OCI-LY7 (cell line): Measurements from ENCODE around the gene BASP1. TPM values are rescaled to one million over a fixed set of nuclear protein-coding genes. Genes with fewer than 3 reads are reported as not detected.

Experiments
- BruUV-seq: library from RNA; stranded (reverse); fragments of 400-500 nt; replicated peaks from 2 replicates; lab custom pipeline; 2021; lab: Mats Ljungman, UMichigan
- CTCF ChIA-PET: fragments of 300-600 bp; sonication (Branson Sonifier 250); formaldehyde crosslinking; loops from one replicate; lab custom pipeline; 2022; ENCODE audit warnings: antibody characterized with exemption; ENCODE audit not compliant: unreplicated experiment; lab: Charles Lee
- POLR2A ChIA-PET: fragments of 300-600 bp; sonication (Branson Sonifier 250); formaldehyde crosslinking; loops from one replicate; lab custom pipeline; 2022; ENCODE audit warnings: antibody characterized with exemption; lab: Charles Lee
- DNase-seq: peaks from one replicate; pipeline ENCODE4 v3.0.0-alpha.2; 2015; ENCODE audit warnings: low spot score
- H2AFZ ChIP-seq: fragments of 200-600 bp; sonication (generic), shearing (Covaris generic); 2 replicates; pipeline ENCODE4 v1.6.1; 2014; ENCODE audit warnings: mild to moderate bottlenecking, antibody characterized with exemption, low read length, moderate library complexity
- H3K27ac ChIP-seq: fragments of 200-600 bp; sonication (generic); 2 replicates; pipeline ENCODE4 v1.5.1; 2014; ENCODE audit warnings: mixed run types, low read depth, mild to moderate bottlenecking, moderate library complexity, low read length, inconsistent platforms; ENCODE audit not compliant: poor library complexity, severe bottlenecking
- H3K36me3 ChIP-seq: fragments of 200-600 bp; sonication (generic); 2 replicates; pipeline ENCODE4 v1.6.1; 2014; ENCODE audit warnings: mild to moderate bottlenecking, antibody characterized with exemption, low read length, moderate library complexity, mixed read lengths; ENCODE audit not compliant: insufficient read depth
- H3K4me1 ChIP-seq: fragments of 200-600 bp; sonication (generic); 2 replicates; pipeline ENCODE4 v1.5.1; 2014; ENCODE audit warnings: mild to moderate bottlenecking, low read length; ENCODE audit not compliant: insufficient read depth, poor library complexity, severe bottlenecking
- H3K4me2 ChIP-seq: fragments of 200-600 bp; sonication (generic); 2 replicates; pipeline ENCODE4 v1.6.1; 2014; ENCODE audit warnings: mild to moderate bottlenecking, low read length
- H3K4me3 ChIP-seq: fragments of 200-600 bp; sonication (generic); 2 replicates; pipeline ENCODE4 v1.5.1; 2014; ENCODE audit warnings: mild to moderate bottlenecking, low read depth, low read length; ENCODE audit not compliant: poor library complexity, severe bottlenecking
- H3K79me2 ChIP-seq: fragments of 200-600 bp; sonication (generic); 2 replicates; pipeline ENCODE4 v1.6.1; 2016; ENCODE audit warnings: low read depth, mild to moderate bottlenecking, low read length, moderate library complexity, mixed read lengths; ENCODE audit not compliant: insufficient read depth
- H3K9me2 ChIP-seq: fragments of 200-600 bp; sonication (generic); 2 replicates; pipeline ENCODE4 v1.6.1; 2016; ENCODE audit warnings: mild to moderate bottlenecking, low read length, mixed read lengths; ENCODE audit not compliant: insufficient read depth
- H3K9me3 ChIP-seq: fragments of 200-600 bp; sonication (generic); 2 replicates; pipeline ENCODE4 v1.6.1; 2014; ENCODE audit warnings: mild to moderate bottlenecking, mixed run types, low read length, mixed read lengths
- H4K20me1 ChIP-seq: fragments of 200-600 bp; sonication (generic); 2 replicates; pipeline ENCODE4 v1.6.1; 2014; ENCODE audit warnings: mild to moderate bottlenecking, antibody characterized with exemption, low read length, moderate library complexity, mixed read lengths; ENCODE audit not compliant: insufficient read depth
- CTCF ChIP-seq: fragments of 200-600 bp; sonication (generic); conservative IDR thresholded peaks from 2 replicates; pipeline ENCODE4 v1.5.1; 2014; ENCODE audit warnings: mild to moderate bottlenecking, antibody characterized with exemption, low read length, moderate library complexity, mixed read lengths
- EZH2phosphoT487 ChIP-seq: fragments of 200-600 bp; sonication (generic); IDR thresholded peaks from 2 replicates; pipeline ENCODE4 v1.6.1; 2018; ENCODE audit warnings: low read depth, borderline replicate concordance, mild to moderate bottlenecking, mixed run types, antibody characterized with exemption, low read length, moderate library complexity, mixed read lengths
- intact Hi-C: fragments of 100-400 bp; cut with micrococcal nuclease; formaldehyde crosslinking; loops from one replicate; pipeline ENCODE4 v1.10.0; 2022; ENCODE audit not compliant: unreplicated experiment
- total RNA-seq, 2 experiments: library from RNA; depleted of rRNA in 1 of 2; stranded (reverse); fragments of >200 nt in 1 of 2; shearing (Covaris generic) in 1 of 2; gene quantifications; 2 replicates each; pipeline ENCODE4 v1.2.3, GENCODE V29; 2014 to 2022

Gene BASP1
- total RNA-seq, 2 experiments from 2014 or later = 23.4 to 64.8 TPM

- Histone ChIP-seq H2AFZ (no peak overlapping the region), H3K27ac (no peak overlapping the region), H3K4me3 (no peak overlapping the region), H3K9me2 (no peaks in the 10 kb centered on the region), H3K4me1 (peaks cover 85% of the 10 kb centered on the region), H4K20me1 (no peaks in the 10 kb centered on the region), H3K36me3 (peaks cover 38% of the 10 kb centered on the region), H3K9me3 (no peaks in the 10 kb centered on the region), H3K4me2 (peak overlapping the region; percentile 60; the same call in 1 of the 2 replicates), H3K79me2 (peaks cover 7% of the 10 kb centered on the region; the same call in 1 of the 2 replicates)
- intact Hi-C loops = no loop called here
- no peak for DNase-seq
- ChIA-PET CTCF (interaction anchor here (0.6 kb wide), 1 partner anchor 37 kb away, joined by 3 read pairs; no protein-coding TSS in a partner anchor), POLR2A (interaction anchor here (0.9 to 6.5 kb wide), 4 partner anchors 9 to 116 kb away, joined by 3 to 55 read pairs (median 7); no protein-coding TSS in a partner anchor)
- TF ChIP-seq EZH2phosphoT487 = no peak
- no peak for TF ChIP-seq CTCF
- no TSS peak for BruUV-seq
These were observed 62.1 kb downstream of the BASP1 start for GRCh38 chr5:17279487-17279886.

GRCh38 chr5:17282283-17283120 is 65.1 kb downstream of the BASP1 start:
- peak overlapping the region; percentile 77 for H3K4me2 ChIP-seq
- H3K79me2 ChIP-seq = no peaks in the 10 kb centered on the region
- POLR2A ChIA-PET = interaction anchor here (0.6 to 6.5 kb wide), 6 partner anchors 8 to 64 kb away, joined by 3 to 55 read pairs (median 4); no protein-coding TSS in a partner anchor
- H3K4me3 ChIP-seq = peak overlapping the region; percentile 64
- intact Hi-C loops = loop anchor here (1.0 to 2.0 kb wide), 2 partner anchors 35 to 66 kb away; partner anchors contain the start of gene BASP1
- H3K9me3 ChIP-seq = no peaks in the 10 kb centered on the region
- no peaks in the 10 kb centered on the region for H4K20me1 ChIP-seq
- no peaks in the 10 kb centered on the region for H3K9me2 ChIP-seq
- H3K27ac ChIP-seq = peak overlapping the region; percentile 94
- CTCF ChIA-PET = no interaction called here
- peak; percentile 92 for DNase-seq
- peak overlapping the region; percentile 61 for H2AFZ ChIP-seq
- no TSS peak for BruUV-seq
- no peak for TF ChIP-seq CTCF
- TF ChIP-seq EZH2phosphoT487 = no peak
- peaks cover 81% of the 10 kb centered on the region for H3K4me1 ChIP-seq
- peaks cover 12% of the 10 kb centered on the region; the same call in 1 of the 2 replicates for H3K36me3 ChIP-seq
